Stimulated activated CD4-positive, alpha-beta T cell treated with anti-CD3 and anti-CD28 coated beads, TNF-alpha, amount 100 ng/mL, for 24 hours (primary cell): ENCODE data around the gene EP400.

Source experiments
- DNase-seq, 3 experiments: peaks; one replicate each; pipeline ENCODE4 v3.0.0-alpha.2; 2020; ENCODE audit warnings: low read depth in 3 of 3

EP400 gene

DNA sequence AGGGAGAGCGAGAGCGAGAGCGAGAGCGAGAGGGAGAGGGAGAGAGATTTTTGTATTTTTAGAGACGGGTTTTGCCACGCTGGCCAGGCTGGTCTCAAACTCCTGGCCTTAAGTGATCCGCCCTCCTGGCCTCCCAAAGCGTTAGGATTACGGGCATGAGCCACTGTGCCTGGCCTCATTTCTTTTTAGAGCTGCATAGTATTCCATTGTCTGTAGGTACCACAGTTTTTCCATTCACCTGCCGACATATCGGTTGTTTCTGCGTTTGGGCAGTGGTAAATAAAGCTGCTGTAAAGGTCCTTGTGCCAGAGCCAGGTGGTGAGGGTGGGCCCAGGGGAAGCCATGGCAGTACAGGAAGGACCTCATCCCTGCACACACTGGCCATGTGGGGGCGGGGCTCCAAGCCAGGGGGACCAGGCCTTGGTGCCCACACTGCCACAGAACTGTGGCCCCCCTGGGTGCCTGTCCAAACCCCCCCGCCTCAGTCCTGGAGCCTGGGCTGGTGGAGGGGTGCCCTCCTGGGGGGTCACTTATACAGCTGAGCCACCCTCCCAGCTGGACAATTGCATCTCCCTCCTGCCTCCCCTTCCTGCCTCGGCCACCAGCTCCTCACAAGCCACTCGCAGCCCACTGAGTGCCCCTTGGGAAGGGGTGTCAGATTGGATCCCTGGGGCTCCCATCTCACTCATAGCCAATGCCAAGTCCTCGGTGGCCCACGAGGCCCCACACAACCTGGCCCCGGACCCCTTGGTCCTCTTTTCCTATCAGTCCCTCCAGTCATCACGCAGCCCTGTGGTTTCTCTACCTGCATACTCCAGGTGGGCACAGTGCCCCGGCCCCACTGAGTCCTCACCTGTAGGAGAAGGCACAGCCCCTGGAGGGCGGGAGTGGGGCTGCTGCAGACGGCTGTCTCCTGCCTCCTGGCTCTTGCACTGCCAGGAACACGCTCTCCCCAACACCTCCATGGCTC, 22.3 kb upstream of the EP400 start:
- DNase-seq: no peak

DNA sequence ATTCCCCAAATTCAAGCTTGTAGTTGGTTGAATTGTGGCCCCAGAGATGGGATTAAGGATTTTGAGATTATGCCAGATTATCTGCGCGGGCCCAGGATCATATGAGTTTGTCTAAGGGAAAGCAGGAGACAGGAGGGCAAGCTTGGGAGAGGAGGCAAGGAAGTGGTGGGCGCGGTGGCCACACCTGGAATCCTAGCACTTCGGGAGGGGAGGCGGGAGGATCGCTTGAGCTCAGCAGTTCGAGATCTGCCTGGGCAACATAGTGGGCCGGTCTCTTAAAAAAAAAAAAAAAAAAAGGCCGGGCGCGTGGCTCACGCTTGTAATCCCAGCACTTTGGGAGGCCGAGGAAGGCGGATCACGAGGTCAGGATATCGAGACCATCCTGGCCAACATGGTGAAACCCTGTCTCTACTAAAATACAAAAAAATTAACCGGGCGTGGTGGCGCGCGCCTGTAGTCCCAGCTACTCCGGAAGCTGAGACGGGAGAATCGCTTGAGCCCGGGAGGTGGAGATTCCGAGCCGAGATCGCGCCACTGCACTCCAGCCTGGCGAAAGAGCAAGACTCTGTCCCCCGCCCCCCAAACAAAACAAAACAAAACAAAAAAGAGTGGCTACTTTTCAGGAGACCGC, 21.5 kb upstream of the EP400 start:
- DNase-seq: peak in 1 of 3 experiments; percentile 37

DNA sequence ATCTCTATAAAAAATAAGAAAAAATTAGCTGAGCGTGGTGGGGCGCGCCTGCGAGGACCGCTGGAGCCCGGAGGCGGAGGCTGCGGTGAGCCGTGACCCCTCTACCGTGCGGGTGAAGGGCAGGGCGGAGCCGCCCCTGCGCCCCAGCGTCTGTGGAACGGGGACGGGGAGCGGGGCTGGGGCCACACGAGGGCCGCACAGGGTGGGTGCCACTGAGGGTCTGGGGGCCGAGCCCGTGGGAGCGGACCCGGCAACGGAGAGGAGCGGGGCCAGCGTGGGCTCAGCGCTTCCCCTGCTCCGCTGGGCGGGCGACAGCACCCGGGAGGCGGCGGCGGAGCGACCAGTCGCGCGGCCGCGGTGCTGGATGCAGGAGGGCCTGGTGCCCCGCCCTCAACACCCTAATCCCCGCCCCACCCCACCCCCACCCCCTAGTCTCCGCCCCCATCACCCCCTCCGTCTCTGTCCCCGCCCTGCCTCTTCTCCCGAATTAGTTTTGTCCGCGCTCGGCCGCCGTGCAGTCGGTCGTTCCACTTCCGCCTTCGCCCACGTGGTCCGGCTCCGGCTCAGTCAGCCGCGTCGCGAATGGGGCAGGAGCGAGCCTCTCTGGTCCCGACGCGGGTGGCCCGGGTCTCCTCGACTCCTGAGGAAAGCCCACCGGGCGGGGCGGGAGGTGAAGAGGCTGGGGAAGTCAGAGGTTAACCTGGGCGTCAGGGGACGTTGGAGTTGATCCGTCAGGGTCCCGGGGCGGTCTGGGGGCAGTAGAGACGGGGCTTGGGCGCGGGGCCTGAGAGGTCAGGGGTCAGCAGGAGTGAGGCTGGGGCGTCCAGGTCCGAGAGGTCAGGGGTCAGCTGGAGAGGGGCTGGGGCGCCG, 20.8 kb upstream of the EP400 start, which contains the start of gene PUS1:
TSS of gene PUS1 (plus strand) at position 566 of the 870 bp plus-strand sequence. CDS start 447 bp downstream, outside the sequence.
- peak; percentile 86 to 91 (median 90) for DNase-seq

DNA sequence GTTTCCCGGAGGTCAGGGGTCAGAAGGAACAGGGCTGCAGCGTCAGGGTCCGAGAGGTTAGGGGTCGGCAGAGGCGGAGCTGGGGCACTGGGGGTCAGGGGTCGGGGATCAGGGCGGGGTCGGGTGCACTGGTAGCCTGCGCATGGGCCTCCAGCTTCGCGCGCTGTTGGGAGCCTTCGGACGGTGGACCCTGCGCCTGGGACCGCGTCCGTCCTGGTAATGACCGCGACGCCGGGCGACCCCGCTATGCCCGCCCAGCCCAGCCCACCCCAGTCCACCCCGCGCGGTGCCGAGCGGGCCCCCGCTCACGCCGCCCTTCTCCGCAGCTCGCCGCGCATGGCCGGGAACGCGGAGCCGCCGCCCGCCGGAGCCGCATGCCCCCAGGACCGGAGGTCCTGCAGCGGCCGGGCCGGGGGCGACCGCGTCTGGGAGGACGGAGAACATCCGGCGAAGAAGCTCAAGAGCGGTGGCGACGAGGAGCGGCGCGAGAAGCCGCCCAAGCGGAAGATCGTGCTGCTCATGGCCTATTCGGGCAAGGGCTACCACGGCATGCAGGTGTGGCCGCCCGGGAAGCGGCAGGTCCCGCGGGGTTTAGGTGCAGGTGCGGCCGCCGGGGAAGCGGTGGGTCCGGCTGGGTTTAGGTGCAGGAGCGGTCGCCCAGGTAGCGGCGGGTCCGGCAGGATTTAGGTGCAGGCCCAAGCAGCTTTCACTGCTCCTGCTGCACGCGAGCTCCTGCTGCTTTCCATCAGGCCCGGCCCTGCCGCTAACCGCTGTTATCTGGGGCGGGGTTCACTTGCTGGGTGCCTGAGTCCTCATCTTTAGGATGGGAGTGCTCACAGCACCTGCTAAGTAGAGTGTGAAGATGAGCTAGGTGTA, 19.9 kb upstream of the EP400 start:
- DNase-seq: peak in 1 of 3 experiments; percentile 20

DNA sequence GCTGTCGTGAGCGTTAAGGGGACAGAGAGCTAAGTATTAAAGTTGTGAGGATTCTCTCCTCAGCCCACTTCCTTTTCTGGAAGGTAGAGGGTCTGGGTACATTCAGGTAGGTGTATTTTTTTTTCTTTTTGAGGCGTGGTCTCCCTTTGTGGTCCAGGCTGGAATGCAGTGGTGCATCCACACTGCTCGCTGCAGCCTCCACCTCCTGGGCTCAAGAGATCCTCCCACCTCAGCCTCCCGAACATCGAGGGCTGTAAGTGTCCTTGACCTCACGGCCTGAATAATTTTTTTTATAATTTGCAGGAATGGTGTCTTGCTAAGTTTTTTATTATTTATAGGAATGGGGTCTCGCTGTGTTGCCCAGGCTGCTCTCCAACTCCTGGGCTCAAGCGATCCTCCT, 19.2 kb upstream of the EP400 start:
- DNase-seq: no peak

DNA sequence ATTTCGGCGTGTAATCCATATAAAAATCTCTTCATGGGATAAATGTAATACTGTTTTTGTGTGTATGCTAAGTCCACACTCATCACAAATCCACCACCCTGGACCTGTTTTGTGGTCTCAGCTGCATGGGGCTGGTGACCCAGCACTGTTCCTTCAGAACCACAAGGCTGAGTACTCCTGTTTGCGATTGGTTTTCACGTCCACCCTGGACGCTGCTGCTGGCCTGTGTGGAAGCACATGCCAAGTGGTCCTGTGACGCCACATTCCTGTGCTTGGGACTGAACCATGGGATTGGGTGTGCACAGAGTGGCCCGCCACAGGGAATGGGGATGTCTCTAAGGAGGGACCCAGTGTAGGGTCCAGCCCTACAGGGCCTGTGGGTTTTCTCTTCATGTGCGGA, 16.4 kb upstream of the EP400 start:
- DNase-seq: no peak

DNA sequence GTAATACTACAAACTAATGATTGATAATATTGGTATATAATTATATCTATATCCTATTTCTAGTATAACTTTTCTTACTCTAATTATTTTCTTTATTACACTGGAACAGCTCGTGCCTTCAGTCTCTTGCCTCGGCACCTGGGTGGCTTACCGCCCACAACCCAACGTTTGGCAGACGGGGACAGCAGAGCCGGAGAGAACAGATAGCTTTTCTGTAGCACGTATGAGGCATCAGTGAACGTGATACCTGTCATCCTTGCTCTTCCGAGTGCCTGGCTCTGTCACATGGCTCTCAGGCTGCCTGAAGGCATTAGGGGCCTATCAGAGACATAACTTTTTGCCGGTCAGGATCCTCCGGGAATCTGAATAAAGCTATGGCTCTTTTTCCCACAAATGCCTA, 15.2 kb upstream of the EP400 start:
- DNase-seq: no peak

DNA sequence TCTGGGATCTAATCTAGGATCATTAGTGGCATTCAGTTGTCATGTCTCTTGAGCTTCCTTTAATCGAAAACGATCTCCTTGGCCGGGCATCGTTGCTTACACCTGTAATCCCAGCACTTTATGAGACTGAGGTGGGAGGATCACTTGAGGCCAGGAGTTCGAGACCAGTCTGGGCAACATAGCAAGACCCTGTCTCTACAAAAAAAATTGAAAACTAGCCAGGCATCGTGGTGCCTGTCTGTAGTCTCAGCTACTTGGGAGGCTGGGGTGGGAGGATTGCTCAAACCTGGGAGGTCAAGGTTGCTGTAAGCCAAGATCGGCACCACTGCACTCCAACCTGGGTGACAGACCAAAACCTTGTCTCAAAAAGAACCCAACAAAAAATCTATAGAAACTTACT, 11.7 kb upstream of the EP400 start:
- DNase-seq: no peak

DNA sequence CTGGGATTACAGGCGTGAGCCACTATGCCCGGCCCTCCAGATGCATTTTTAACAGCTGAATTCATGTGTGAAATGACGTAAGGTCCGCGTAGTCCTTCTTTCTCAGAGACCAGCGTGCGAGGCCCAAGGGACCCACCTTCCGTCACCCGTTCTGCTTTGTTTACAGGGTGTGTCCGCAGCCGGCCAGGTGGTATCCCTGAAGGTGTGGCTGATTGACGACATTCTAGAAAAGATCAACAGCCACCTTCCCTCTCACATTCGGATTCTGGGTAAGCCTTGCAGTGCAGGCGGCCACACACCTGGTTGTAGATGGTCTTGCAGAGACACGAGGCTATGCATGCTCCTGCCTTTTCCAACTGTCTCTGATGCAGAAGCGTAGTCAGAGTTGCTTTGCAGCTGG, 10.7 kb upstream of the EP400 start:
- no peak for DNase-seq

DNA sequence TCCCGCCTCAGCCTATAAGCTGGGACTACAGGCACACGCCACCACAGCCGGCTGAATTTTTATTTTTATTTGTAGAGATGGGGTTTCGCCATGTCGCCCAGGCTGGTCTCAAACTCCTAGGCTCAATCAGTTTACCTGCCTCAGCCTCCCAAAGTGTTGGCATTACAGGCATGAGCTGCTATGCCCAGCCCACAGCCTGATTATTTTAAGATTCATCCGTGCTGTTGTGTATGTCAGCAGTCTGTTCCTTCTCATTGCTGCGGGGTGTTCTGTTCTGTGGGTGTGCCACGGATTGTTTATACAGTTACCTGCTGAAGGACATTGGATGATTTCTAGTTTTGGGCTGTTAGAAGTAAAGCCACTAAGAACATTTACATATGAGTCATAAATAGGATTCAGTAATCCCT, 9.6 kb upstream of the EP400 start:
- DNase-seq: no peak

DNA sequence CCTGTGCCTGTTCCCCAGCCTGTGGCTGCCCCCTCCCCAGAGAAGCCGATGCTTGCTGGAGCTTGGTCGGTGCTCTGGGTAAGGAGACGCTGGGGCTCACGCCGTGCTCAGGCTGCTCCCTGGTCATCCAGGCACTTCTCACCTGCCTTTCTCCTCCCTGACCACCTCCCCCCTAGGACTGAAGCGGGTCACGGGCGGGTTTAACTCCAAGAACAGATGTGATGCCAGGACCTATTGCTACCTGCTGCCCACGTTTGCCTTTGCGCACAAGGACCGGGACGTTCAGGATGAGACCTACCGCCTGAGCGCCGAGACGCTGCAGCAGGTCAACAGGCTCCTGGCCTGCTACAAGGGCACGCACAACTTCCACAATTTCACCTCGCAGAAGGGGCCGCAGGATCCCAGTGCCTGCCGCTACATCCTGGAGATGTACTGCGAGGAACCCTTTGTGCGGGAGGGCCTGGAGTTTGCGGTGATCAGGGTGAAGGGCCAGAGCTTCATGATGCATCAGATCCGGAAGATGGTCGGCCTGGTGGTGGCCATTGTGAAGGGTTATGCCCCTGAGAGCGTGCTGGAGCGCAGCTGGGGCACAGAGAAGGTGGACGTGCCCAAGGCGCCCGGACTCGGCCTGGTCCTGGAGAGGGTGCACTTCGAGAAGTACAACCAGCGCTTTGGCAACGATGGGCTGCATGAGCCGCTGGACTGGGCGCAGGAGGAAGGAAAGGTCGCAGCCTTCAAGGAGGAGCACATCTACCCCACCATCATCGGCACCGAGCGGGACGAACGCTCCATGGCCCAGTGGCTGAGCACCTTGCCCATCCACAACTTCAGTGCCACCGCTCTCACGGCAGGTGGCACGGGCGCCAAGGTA, 8.4 kb upstream of the EP400 start:
- no peak for DNase-seq

DNA sequence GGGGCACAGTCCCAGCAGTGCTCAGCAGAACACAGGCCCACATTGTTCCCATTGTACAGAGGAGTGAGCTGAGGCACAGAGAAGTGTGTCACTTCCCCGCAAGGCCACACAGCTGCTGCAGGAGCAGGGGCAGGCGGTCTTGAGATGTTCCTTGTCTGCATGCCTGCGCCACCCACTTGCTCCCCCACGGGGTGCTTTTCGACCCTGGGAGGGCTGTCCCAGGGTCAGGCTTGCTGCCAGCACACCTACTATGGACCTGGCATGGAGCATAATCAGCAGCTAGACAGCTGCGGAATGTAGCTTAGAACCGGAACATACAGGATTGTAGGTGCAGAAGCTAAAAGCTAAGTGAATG, 7.8 kb upstream of the EP400 start:
- no peak for DNase-seq

DNA sequence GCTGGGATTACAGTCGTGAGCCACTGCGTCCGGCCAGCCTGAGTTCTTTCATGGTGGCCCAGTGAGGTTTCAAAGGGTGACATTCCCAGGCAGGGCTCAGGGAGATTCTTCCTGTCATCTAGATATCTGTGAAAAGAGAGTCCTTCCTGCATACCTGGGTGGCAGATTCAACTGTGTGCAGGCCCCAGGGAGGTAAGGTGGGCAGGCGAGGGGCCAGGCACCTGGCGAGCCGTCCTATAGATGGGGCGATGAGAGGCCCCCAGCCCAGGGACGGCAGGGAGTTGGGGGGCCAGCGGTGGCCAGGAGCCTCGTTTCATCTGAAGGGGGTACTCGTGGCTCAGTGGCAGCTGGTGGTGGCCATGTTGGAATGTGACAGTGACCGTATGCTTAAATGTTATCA, 7.1 kb upstream of the EP400 start:
- DNase-seq: no peak

DNA sequence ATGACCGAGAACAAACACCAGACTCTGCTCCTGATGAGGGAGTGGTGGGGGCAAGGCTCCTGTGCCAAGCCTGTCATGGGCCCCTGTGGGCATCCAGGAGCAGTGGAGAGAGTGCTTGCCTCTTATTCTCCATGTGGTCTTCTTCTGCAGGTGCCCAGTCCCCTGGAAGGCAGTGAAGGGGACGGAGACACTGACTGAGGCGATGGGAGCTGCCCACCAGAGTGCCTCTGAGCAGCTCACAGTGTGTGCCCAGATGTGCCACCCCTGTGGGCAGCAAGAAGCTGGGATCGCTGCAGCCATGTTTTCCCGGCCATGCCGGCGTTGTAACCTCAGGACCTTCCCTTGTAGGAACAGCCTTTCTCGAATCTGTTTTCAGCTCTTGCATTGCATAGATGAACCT, 6.4 kb upstream of the EP400 start:
- no peak for DNase-seq

DNA sequence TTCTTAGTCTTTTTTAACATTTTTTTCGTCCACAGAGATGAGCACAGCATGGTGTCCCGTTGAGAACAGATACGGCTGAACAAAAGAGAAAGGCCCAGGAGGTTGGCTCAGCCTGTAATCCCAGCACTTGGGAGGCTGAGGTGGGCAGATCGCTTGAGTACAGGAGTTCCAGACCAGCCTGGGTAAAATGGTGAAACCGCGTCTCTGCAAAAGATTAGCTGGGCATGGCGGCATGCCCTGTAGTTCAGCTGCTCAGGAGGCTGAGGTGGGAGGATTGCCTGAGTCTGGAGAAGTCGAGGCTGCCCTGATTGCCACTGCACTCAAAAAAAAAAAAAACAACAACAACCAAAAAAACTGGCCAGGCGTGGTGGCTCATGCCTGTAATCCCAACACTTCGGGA, 5.9 kb upstream of the EP400 start:
- DNase-seq: no peak

DNA sequence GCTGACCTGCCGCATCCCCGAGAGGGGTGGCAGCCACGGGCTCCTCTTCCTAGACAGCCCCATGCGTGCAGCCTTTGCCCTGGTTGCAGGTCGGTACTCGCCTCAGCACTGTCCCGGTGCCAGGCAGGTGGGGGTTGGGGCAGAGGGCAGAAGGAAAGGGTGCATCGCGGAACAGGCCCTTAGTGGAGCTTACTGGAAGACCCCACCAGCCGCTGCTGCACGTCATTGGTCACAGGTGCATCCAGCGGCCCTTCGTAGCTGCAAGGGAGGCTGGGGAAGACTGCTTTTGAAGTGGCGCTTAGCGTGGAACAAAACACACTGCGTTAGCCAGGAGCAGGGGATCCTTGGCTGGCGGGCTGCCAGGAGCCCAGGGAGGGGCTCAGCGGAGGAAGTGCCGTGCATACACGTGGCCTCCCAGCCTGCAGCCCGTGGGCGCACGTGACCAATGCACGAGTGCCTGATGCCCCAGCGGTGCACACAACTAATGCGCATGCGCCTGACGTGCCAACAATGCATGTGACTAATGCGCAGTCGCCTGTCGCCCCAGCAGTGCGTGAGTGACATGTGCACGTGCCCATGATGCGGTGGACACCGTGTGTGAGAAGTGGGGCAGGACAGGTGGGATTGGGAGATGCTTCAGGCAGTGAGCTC, 5.0 kb upstream of the EP400 start:
- DNase-seq: no peak

DNA sequence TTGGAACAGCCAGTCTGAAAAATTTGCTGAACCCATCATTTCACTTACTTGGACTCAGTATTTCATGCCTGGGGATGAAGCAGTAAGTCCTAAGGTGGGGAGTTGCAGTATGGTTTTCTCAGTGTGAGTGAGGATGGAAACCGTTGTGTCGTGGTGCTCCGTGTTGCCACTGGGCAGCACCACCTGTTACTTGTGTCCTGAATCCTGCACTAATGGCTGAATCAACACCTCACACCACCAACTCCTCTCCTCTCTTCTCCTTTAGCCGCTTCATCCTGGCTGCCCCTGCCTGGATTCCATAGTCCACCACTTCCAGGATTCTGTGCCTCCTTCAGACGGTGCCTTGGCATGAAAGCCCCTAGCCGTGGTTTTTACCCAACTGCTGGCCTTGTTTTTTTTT, 3.0 kb upstream of the EP400 start:
- no peak for DNase-seq

DNA sequence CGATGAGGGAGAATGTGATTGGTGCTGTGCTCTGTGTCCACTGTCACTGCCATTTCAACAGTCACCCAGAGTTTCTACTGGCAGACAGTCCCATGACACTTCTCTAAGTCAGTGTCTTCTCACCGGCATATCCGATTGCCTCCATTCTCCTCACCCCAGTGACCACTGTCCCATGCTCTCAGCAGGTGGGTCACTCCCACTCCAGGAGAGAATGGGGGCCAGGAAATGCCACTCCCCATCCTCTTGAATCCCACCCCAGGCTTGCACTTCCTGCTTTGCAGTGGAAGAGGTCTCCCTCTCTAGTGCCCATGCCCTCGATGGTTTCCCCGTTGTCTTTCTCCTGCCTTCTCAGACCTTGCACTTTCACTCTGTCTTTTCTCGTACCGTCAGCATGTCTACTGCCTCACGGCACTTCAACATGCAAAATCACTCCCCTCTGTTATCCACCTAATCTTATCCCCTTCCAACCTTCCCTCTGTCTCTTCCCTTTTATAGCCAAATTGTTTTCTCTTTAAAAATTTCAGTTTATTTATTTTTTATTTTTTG, 2.2 kb upstream of the EP400 start:
- no peak for DNase-seq

DNA sequence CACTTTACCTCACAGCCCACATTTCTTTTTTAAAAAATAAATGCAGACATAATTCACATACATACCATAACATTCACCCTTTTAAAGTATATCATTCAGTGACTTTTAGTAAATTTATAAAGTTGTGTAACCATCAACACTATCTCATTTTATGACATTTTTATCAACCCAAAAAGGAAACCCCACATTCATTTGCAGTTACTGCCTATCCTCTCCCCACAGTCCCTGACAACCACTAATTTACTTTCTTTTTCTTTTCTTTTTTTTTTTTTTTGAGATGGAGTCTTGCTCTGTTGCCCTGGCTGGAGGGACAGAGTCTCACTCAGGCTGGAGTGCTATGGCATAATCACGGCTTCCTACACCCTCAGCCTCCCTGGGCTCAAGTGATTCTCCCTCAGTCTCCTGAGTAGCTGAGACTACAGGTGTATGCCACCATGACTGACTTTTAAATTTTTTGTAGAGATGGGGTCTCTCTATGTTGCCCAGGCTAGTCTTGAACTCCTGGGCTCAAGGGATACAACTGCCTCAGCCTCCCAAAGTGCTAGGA, 1.5 kb upstream of the EP400 start:
- no peak for DNase-seq
